ENCODE results near the gene PRSS1.

PRSS1 gene

GRCh38 chr7:142784096-142784495 lies 34.8 kb downstream of the PRSS1 start:
- H3K4me3 ChIP-seq (ENCODE audit: low read depth, low read length) = no peak overlapping the region
- TF ChIP-seq CTCF (IDR thresholded peaks at IDR 0.05; ENCODE audit: low read depth, low read length) = no peak
- in situ Hi-C loops (cut with HindIII; ENCODE audit: low sequenced_read_pairs) = no loop called here
- DNase-seq (ENCODE audit: low read depth, low spot score) = no peak

- H3K4me3 ChIP-seq (ENCODE audit: low read depth, low read length) = no peak overlapping the region
- DNase-seq (ENCODE audit: low read depth, low spot score) = no peak
- in situ Hi-C loops (cut with HindIII; ENCODE audit: low sequenced_read_pairs) = no loop called here
- TF ChIP-seq CTCF (IDR thresholded peaks at IDR 0.05; ENCODE audit: low read depth, low read length) = no peak
Observed at GRCh38 chr7:142784716-142785115, 35.4 kb downstream of the PRSS1 start.

- no peak overlapping the region for H3K4me3 ChIP-seq (ENCODE audit: low read depth, low read length)
- DNase-seq (ENCODE audit: low read depth, low spot score) = no peak
- TF ChIP-seq CTCF (IDR thresholded peaks at IDR 0.05; ENCODE audit: low read depth, low read length) = no peak
- in situ Hi-C loops (cut with HindIII; ENCODE audit: low sequenced_read_pairs) = no loop called here
Observed at GRCh38 chr7:142785841-142786250, 36.6 kb downstream of the PRSS1 start.

GRCh38 chr7:142787034-142787768 lies 37.9 kb downstream of the PRSS1 start:
- no peak for DNase-seq (ENCODE audit: low read depth, low spot score)
- H3K4me3 ChIP-seq (ENCODE audit: low read depth, low read length) = no peak overlapping the region
- in situ Hi-C loops (cut with HindIII; ENCODE audit: low sequenced_read_pairs) = no loop called here
- no peak for TF ChIP-seq CTCF (IDR thresholded peaks at IDR 0.05; ENCODE audit: low read depth, low read length)

- in situ Hi-C loops (cut with HindIII; ENCODE audit: low sequenced_read_pairs) = no loop called here
- no peak overlapping the region for H3K4me3 ChIP-seq (ENCODE audit: low read depth, low read length)
- DNase-seq (ENCODE audit: low read depth, low spot score) = no peak
- no peak for TF ChIP-seq CTCF (IDR thresholded peaks at IDR 0.05; ENCODE audit: low read depth, low read length)
Observed at GRCh38 chr7:142787783-142788182, 38.5 kb downstream of the PRSS1 start.

GRCh38 chr7:142788303-142789289 lies 39.3 kb downstream of the PRSS1 start:
- no peak for DNase-seq (ENCODE audit: low read depth, low spot score)
- in situ Hi-C loops (cut with HindIII; ENCODE audit: low sequenced_read_pairs) = no loop called here
- no peak overlapping the region for H3K4me3 ChIP-seq (ENCODE audit: low read depth, low read length)
- TF ChIP-seq CTCF (IDR thresholded peaks at IDR 0.05; ENCODE audit: low read depth, low read length) = no peak

Measured in astrocyte of the spinal cord (primary cell).